ENCODE measurements around the gene KCNK16.

- TF ChIP-seq, protein P1, sequence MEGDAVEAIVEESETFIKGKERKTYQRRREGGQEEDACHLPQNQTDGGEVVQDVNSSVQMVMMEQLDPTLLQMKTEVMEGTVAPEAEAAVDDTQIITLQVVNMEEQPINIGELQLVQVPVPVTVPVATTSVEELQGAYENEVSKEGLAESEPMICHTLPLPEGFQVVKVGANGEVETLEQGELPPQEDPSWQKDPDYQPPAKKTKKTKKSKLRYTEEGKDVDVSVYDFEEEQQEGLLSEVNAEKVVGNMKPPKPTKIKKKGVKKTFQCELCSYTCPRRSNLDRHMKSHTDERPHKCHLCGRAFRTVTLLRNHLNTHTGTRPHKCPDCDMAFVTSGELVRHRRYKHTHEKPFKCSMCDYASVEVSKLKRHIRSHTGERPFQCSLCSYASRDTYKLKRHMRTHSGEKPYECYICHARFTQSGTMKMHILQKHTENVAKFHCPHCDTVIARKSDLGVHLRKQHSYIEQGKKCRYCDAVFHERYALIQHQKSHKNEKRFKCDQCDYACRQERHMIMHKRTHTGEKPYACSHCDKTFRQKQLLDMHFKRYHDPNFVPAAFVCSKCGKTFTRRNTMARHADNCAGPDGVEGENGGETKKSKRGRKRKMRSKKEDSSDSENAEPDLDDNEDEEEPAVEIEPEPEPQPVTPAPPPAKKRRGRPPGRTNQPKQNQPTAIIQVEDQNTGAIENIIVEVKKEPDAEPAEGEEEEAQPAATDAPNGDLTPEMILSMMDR (conservative IDR thresholded peaks at IDR 0.05) = no peak
- TF ChIP-seq EZH2 (IDR thresholded peaks at IDR 0.05; ENCODE audit: low read depth) = no peak
Observed at GRCh38 chr6:39360378-39360777, 37.9 kb upstream of the KCNK16 start.

Measured in PC-9 (cell line).